Bronchial epithelial cell (primary cell): ENCODE measurements around the gene CSAD. TPM values are rescaled to one million over a fixed set of nuclear protein-coding genes. Genes with fewer than 3 reads are reported as not detected.
A peak's percentile ranks its signal among the peaks of the same experiment; 100 is the strongest.

Source experiments
- DNase-seq: peaks from one replicate; pipeline ENCODE4 v3.0.0-alpha.2; 2010; ENCODE audit warnings: low read depth
- FAIRE-seq: peaks from 2 replicates; lab custom pipeline; 2011; peaks lifted over from hg19 to GRCh38; lab: Jason Lieb, UNC
- H3K27me3 ChIP-seq: 2 replicates; pipeline ENCODE4 v1.5.1; 2011; ENCODE audit warnings: low read length; ENCODE audit not compliant: control insufficient read depth, insufficient read depth
- H3K36me3 ChIP-seq: 2 replicates; pipeline ENCODE4 v1.5.1; 2011; ENCODE audit warnings: low read length; ENCODE audit not compliant: control insufficient read depth, insufficient read depth
- H3K4me3 ChIP-seq: 2 replicates; pipeline ENCODE4 v1.5.1; 2011; ENCODE audit warnings: mild to moderate bottlenecking, low read depth, low read length, control low read depth
- CTCF ChIP-seq: IDR thresholded peaks from 2 replicates; pipeline ENCODE4 v1.5.1; 2011; ENCODE audit warnings: mild to moderate bottlenecking, moderate library complexity, low read length, control low read depth, inconsistent platforms; ENCODE audit not compliant: insufficient read depth, severe bottlenecking
- total RNA-seq: library from RNA; depleted of rRNA; stranded (reverse); fragments of >200 nt; gene quantifications from 2 replicates; pipeline ENCODE4 v1.2.1, GENCODE V29; 2014

Gene CSAD
- total RNA-seq, 1 donor from 2014 or later, result 6.6 TPM

- Histone ChIP-seq H3K27me3 (no peaks in the 10 kb centered on the region), H3K36me3 (no peaks in the 10 kb centered on the region), H3K4me3 (no peak overlapping the region)
- no peak for TF ChIP-seq CTCF
- FAIRE-seq (no peak), DNase-seq (no peak)
Observed at GRCh38 chr12:53199700-53200099, 19.0 kb upstream of the CSAD start.

GRCh38 chr12:53198486-53199110, 17.9 kb upstream of the CSAD start:
- H3K36me3 ChIP-seq, result no peaks in the 10 kb centered on the region
- no peak overlapping the region for H3K4me3 ChIP-seq
- no peak for TF ChIP-seq CTCF
- no peak for FAIRE-seq
- H3K27me3 ChIP-seq, result no peaks in the 10 kb centered on the region
- no peak for DNase-seq

- Histone ChIP-seq H3K27me3 (no peaks in the 10 kb centered on the region), H3K4me3 (no peak overlapping the region), H3K36me3 (no peaks in the 10 kb centered on the region)
- FAIRE-seq, result no peak
- no peak for DNase-seq
- TF ChIP-seq CTCF, result no peak
Observed at GRCh38 chr12:53197011-53197640, 16.4 kb upstream of the CSAD start.

GRCh38 chr12:53196486-53196885, 15.8 kb upstream of the CSAD start:
- DNase-seq (no peak), FAIRE-seq (no peak)
- H3K27me3 ChIP-seq, result no peaks in the 10 kb centered on the region
- TF ChIP-seq CTCF, result peak; percentile 4
- H3K4me3 ChIP-seq, result no peak overlapping the region
- no peaks in the 10 kb centered on the region for H3K36me3 ChIP-seq

GRCh38 chr12:53195516-53196420, 15.0 kb upstream of the CSAD start:
- DNase-seq (peak; percentile 35), FAIRE-seq (no peak)
- Histone ChIP-seq H3K4me3 (no peak overlapping the region), H3K27me3 (no peaks in the 10 kb centered on the region), H3K36me3 (no peaks in the 10 kb centered on the region)
- no peak for TF ChIP-seq CTCF
